ENCODE measurements around the gene LSAMP. TPM values are rescaled to one million over a fixed set of nuclear protein-coding genes. Genes with fewer than 3 reads are reported as not detected.

LSAMP gene
- total RNA-seq, 4 donors from 2014 or later = 1.2 to 3.0 (median 1.8) TPM

DNA sequence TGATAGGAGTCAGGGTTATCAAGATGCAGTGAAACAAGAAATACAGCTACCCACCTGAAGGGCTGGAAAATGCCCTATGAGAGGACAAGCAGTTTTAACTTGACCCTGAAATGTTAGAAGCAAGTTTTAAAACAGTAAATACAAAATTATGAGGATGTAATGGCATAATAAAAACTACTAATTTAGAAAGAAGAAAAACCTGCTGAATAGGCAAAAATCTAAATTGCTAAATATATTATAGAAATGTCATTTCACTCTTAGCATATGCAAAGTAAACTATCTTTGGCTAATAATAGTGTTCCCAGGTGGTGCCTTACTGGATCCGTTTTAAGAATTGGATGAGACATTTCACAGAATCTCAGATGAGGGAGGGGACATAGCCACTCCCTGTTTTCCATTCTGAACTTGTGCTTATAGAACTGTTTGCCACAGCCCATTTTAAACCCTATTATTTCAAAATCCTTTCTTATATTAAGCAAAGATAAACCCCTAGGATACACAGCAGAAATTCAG lies 294.6 kb downstream of the LSAMP start:
- WGBS = 76% methylated on average over 1 of the region's 1 CpG
- Histone ChIP-seq H3K36me3 (no peaks in the 10 kb centered on the region), H3K4me1 (no peaks in the 10 kb centered on the region), H3K4me3 (no peak overlapping the region), H3K9me3 (peaks cover 0 to 6% (median 6%) of the 10 kb centered on the region in 4 donors), H3K27me3 (no peaks in the 10 kb centered on the region), H3K27ac (replicated peaks in 1 of 4) (no peak overlapping the region)
- DNase-seq (ENCODE audit: extremely low spot score) = no peak
- intact Hi-C loops (cut with DNase I) = no loop called here
- TF ChIP-seq POLR2A (IDR thresholded peaks at IDR 0.05; ENCODE audit: low read depth) = no peak
- TF ChIP-seq POLR2AphosphoS5 (IDR thresholded peaks at IDR 0.05) = no peak
- TF ChIP-seq, protein P1, sequence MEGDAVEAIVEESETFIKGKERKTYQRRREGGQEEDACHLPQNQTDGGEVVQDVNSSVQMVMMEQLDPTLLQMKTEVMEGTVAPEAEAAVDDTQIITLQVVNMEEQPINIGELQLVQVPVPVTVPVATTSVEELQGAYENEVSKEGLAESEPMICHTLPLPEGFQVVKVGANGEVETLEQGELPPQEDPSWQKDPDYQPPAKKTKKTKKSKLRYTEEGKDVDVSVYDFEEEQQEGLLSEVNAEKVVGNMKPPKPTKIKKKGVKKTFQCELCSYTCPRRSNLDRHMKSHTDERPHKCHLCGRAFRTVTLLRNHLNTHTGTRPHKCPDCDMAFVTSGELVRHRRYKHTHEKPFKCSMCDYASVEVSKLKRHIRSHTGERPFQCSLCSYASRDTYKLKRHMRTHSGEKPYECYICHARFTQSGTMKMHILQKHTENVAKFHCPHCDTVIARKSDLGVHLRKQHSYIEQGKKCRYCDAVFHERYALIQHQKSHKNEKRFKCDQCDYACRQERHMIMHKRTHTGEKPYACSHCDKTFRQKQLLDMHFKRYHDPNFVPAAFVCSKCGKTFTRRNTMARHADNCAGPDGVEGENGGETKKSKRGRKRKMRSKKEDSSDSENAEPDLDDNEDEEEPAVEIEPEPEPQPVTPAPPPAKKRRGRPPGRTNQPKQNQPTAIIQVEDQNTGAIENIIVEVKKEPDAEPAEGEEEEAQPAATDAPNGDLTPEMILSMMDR (IDR thresholded peaks at IDR 0.05) = no peak
- TF ChIP-seq EP300 (IDR thresholded peaks at IDR 0.05) = no peak

DNA sequence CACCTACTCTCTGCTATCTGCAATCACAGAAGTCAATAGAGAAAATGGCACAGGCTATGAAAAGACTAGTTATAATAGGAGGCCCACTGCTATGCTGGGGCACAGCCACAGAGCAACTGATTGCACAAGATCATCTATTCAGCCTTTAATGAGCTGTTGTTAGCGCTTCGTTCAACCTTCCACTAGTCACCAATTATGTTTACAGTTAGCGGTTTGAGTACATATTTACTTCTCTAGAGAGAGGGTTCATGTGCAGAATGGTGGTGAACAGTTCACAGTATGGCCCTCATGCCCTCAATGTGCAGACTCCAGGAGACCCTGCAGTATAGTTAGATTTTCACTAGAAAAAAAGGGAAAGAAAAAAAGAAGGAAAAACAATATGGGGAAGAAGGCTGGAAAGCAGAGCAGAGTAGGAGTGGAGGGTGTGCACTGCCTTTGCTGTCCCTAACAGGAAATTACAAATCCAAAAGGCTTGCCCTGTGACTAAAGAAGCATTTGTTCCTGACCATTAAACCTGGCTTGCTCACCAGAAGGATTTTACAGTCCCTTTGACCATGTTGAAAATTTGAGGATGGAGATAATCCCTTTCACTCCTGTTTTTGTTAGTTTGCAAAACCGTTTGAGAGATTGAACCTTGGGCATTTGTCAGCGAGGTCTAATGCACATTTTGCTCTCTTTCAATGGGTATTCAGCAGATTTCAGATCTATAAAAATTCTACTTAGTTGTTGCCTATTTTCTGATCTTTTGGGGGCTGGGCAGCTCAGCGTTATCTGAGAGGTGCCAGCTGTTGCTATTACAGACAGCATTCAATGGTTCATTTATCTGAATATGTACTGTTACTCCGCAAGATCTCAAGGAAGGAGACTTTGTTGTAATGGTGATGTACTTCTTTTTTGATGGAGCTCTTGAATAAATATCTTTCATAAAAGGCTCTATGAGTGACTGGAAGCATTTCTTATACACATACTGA lies 296.1 kb downstream of the LSAMP start:
- 85% methylated on average over 7 of the region's 7 CpGs for WGBS
- Histone ChIP-seq H3K4me1 (no peaks in the 10 kb centered on the region), H3K27me3 (no peaks in the 10 kb centered on the region), H3K27ac (replicated peaks in 1 of 4) (no peak overlapping the region), H3K36me3 (no peaks in the 10 kb centered on the region), H3K4me3 (no peak overlapping the region), H3K9me3 (peaks cover 0 to 16% (median 12%) of the 10 kb centered on the region in 4 donors)
- intact Hi-C loops (cut with DNase I) = no loop called here
- no peak for TF ChIP-seq POLR2AphosphoS5 (IDR thresholded peaks at IDR 0.05)
- TF ChIP-seq POLR2A (IDR thresholded peaks at IDR 0.05; ENCODE audit: low read depth) = no peak
- TF ChIP-seq, protein P1 (IDR thresholded peaks at IDR 0.05) = no peak
- TF ChIP-seq EP300 (IDR thresholded peaks at IDR 0.05) = no peak
- DNase-seq (ENCODE audit: extremely low spot score) = no peak

DNA sequence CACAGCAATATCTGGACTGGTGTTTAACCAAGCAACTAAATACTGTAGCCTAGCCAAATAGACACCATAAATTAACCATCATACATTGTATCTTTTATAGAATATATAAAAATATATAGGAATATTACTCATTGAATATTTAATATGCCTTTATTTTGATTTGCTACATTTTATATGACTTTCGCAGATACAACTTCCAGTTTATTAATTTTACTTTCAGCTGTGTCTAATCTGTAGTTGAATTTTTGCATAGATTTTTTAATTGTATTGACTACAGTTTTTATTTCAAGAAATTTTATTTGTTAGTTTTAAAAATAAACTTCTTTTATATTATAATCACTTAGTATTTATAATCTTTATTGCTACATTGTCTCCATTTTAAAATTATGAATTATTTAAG lies 299.7 kb downstream of the LSAMP start:
- 95% methylated on average over 1 of the region's 1 CpG for whole genome bisulfite sequencing
- no peak for TF ChIP-seq POLR2A (IDR thresholded peaks at IDR 0.05; ENCODE audit: low read depth)
- TF ChIP-seq, protein P1 (IDR thresholded peaks at IDR 0.05) = no peak
- no peak for TF ChIP-seq EP300 (IDR thresholded peaks at IDR 0.05)
- no peak for TF ChIP-seq POLR2AphosphoS5 (IDR thresholded peaks at IDR 0.05)
- Histone ChIP-seq H3K36me3 (no peaks in the 10 kb centered on the region), H3K9me3 (peaks cover 0 to 16% (median 12%) of the 10 kb centered on the region in 4 donors), H3K27me3 (no peaks in the 10 kb centered on the region), H3K4me1 (no peaks in the 10 kb centered on the region), H3K4me3 (no peak overlapping the region), H3K27ac (replicated peaks in 1 of 4) (no peak overlapping the region)
- DNase-seq (ENCODE audit: extremely low spot score) = no peak
- intact Hi-C loops (cut with DNase I) = no loop called here

DNA sequence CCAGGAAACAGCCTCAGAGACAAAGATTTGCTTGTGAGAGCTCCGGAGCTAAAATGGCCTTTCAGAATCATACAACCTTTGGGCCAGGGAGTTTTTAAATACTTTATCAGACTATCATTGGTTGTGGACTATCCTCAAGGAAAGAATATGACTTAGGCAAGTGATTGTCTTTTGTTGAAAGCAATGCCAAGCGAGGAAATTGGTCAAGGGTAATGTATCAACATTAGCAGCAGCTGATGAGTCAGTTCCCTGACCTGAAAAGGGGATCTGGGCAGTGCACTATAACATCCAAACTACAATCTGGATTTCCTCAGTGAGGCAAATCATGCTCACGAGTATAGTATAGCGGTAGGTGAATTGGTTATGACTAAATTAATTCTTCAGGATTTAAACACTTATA lies 303.6 kb downstream of the LSAMP start:
- Histone ChIP-seq H3K4me3 (no peak overlapping the region), H3K36me3 (no peaks in the 10 kb centered on the region), H3K27me3 (no peaks in the 10 kb centered on the region), H3K27ac (replicated peaks in 1 of 4) (no peak overlapping the region), H3K4me1 (no peaks in the 10 kb centered on the region), H3K9me3 (peaks cover 0 to 16% (median 12%) of the 10 kb centered on the region in 4 donors)
- no peak for DNase-seq (ENCODE audit: extremely low spot score)
- WGBS = 90% methylated on average over 4 of the region's 4 CpGs
- intact Hi-C loops (cut with DNase I) = no loop called here
- TF ChIP-seq POLR2AphosphoS5 (IDR thresholded peaks at IDR 0.05) (no peak), EP300 (IDR thresholded peaks at IDR 0.05) (no peak), POLR2A (IDR thresholded peaks at IDR 0.05; ENCODE audit: low read depth) (no peak)
- TF ChIP-seq, protein P1 (IDR thresholded peaks at IDR 0.05) = no peak

Data from esophagus muscularis mucosa (tissue), 4 donors.